ENCODE measurements around the gene EIF4G1.

Gene EIF4G1

GRCh38 chr3:184361932-184362667 lies 47.7 kb downstream of the EIF4G1 start:
- DNase-seq, result peak in 49 of 58 donors; percentile 48 to 94 (median 80)

GRCh38 chr3:184362668-184363546 lies 48.5 kb downstream of the EIF4G1 start:
- DNase-seq, result peak; percentile 50 to 97 (median 90)

- DNase-seq, result no peak
These were observed 52.3 kb downstream of the EIF4G1 start for GRCh38 chr3:184366619-184367289.

GRCh38 chr3:184368116-184368515 lies 53.7 kb downstream of the EIF4G1 start:
- DNase-seq, result no peak

GRCh38 chr3:184368586-184369183 lies 54.3 kb downstream of the EIF4G1 start:
- DNase-seq, result peak in 36 of 58 donors; percentile 19 to 77 (median 50)

DNA sequence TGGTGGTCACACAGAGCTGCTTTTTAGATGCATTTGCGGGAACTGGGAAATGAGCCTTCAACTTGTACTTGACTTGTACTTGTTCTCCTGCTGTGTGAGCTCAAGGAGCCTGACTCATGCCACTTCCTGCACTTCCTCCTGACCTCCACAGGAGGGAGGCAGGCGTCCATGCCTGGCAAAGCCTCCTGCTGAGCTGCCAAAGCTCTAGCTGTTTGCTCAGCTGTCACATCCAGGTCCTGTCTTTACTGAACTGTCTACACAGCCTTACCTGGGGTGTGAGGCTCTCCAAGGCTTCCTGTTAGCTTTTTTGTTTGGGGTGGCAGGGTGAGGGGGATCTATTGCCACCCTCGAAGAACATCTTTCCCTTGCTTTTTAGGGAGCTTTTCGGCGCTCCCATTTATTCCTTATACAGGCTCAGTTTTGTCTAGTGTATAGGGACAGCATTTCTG lies 57.2 kb downstream of the EIF4G1 start:
- peak in 56 of 58 donors; percentile 16 to 88 (median 66) for DNase-seq

- DNase-seq, result no peak
These were observed 58.0 kb downstream of the EIF4G1 start for GRCh38 chr3:184372296-184372821.

GRCh38 chr3:184372911-184373310 lies 58.5 kb downstream of the EIF4G1 start:
- no peak for DNase-seq

DNA sequence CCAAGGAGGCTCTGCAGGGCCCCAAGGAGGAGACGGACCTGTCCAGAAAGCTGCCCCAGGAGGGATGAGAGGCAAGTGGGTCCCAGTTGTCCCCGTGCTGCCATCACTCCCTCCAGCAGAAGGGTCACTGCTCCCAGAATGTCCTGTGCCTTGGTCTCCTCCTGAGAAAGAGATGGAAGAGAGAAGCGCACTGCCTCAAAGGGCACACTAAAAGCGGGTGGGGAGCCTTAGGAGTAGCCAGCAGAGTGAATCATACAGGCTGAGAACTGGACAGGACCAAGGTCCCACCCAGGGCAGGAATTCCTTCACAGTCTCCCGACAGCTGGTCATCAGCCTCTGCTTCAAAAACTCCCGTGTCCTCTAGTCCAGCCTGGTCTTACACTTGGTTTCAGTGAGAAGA lies 59.0 kb downstream of the EIF4G1 start:
- no peak for DNase-seq

- DNase-seq, result no peak
These were observed 61.5 kb downstream of the EIF4G1 start for GRCh38 chr3:184375747-184376461.

DNA sequence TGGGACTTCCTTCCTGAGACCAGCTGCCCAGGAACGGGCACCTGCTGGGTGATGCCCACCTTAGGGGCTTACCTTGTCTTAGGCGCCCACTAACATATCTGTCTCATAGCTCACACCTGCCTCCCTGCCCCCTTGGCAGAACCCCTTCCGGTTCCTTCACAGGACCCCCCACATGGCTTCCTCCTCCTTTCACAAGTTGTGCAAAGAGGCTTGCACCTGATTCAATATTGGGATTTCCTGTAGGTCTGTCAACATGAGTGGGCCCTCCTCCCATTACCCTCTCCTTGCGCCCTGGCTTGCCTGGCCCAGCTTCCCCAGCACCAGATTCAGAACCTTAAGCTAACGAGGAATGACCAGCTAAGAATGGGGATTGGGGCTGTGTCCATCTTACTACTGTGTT lies 63.0 kb downstream of the EIF4G1 start:
- no peak for DNase-seq

- DNase-seq, result peak in 3 of 58 donors; percentile 17 to 33 (median 20)
These were observed 63.6 kb downstream of the EIF4G1 start, which contains the start of gene THPO for GRCh38 chr3:184377882-184378445. Gene THPO, minus strand, starts transcription at chr3:184378207. Its CDS starts 1,948 bp downstream, at chr3:184376259.

DNA sequence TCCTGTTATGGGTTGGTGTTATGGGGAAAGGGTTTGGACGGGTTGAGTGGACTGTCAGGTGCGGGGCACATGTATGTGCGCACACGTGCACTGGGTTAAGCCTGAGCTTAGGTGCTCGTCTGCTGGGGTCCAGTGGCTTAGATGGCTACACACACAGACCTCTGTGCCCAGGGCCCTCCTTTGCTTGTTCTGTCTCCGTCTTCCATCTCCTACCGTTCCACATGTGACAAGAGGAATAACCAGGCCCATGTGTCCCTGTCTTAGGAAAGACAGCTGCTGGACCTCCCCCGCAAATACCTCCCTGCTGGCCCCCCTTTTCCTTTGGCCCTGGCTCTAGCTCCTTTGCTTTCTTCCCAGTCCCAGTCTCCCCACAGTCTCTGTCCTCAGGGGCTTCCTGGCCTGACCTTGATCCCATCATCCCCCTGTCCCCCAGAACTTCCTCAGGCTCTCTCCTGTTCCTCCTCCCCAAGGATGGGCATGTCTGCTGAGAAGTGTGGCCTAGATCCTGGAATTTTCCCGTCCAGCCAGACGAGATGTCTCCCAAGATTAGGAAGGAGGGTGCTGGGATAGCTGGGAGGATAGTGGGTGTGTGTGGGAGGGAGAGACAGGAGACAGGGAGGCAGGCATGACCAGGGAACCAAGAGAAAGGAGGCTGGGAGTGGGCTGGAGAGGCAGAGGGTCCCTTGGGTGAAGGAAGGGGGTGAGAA lies 64.4 kb downstream of the EIF4G1 start:
- no peak for DNase-seq

DNA sequence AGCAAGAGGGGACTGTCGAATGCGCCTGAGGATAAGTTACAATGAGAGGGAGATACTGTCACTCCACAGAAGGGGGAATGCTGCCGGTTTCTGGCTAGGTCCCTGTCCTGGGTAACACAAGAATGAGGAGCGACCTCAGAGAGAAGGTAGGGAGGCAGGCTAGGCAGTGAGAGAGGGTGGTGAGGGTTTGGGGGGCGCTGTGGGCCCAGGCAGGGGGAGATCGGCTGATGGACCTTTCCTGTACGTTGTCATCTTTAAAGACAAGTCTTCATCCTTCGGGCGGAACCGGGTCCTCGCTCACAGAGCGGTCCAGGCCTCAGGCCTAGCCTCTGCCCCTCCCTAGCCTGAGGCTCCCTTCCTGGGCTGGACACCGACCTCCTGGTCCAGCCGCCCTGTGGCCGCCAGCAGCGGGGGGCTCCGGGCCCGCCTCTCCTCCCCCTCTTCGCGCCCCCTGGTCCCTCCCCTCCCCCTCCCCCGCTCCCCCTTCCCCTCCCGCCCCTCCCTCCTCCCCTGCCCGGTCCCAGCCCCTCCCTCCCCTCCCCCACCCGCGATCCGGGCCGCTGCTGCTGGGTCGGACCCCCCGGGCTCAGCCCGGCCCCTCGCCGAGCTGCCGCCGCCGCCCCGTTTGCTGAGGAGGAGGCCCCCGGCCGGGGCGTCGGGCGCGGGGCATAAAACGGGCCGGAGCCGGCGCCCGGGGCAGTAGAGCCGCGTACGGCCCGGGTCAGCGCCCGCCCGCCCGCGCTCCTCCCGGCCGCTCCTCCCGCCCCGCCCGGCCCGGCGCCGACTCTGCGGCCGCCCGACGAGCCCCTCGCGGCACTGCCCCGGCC lies 65.2 kb downstream of the EIF4G1 start, which contains the start of gene CHRD:
Gene CHRD, plus strand, starts transcription at position 697 of the 827 bp plus-strand sequence. CDS start 265 bp downstream, outside the sequence.
- peak in 2 of 58 donors; percentile 17 to 25 for DNase-seq

- DNase-seq, result peak in 31 of 58 donors; percentile 8 to 62 (median 29)
These were observed 65.8 kb downstream of the EIF4G1 start for GRCh38 chr3:184380185-184380626.

DNA sequence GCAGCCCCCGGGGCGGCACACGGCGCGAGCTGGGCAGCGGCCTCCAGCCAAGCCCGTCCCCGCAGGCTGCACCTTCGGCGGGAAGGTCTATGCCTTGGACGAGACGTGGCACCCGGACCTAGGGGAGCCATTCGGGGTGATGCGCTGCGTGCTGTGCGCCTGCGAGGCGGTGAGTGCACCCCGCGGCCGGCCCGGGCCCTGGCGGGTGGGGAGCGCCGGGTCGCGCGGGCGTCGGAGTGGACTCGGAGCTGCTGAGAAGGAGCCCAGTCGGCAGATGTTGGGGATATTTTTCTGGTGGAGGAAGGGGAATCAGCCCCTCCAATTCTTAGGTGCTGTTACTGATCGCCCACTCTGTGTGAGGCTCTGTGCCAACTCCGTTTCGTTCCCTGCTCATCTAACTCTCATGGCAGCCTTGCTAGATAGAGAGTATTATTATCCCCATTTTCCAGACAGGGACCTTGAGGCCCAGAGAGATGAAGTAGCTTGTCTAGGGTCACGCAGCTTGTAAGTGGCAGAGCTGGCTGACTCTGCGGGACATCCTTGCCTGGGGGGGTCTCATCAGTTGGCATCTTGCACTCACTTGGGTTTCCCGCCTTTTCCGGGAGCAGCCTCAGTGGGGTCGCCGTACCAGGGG lies 66.3 kb downstream of the EIF4G1 start:
- peak in 1 of 58 donors; percentile 31 for DNase-seq
